ENCODE data around the gene GDPD5. TPM values are rescaled to one million over a fixed set of nuclear protein-coding genes. Genes with fewer than 3 reads are reported as not detected.

The GDPD5 gene
- total and polyA plus RNA-seq, 10 of the 15 experiments (the other 5 are each of a cell fraction or from before 2014, with no cell fraction given), result 0.10 to 30.0 (median 6.7) TPM

GRCh38 chr11:75498556-75499255 lies 27.0 kb downstream of the GDPD5 start:
- RAD21 ChIA-PET (ENCODE audit: unreplicated experiment), result interaction anchor here (0.8 kb wide), 1 partner anchor 33 kb away, joined by 3 read pairs; no protein-coding TSS in a partner anchor
- Histone ChIP-seq H3K79me2 (ENCODE audit: control insufficient read depth, insufficient read depth, low read length) (no peaks in the 10 kb centered on the region), H3K9ac (ENCODE audit: control insufficient read depth, insufficient read depth, low read length) (no peak overlapping the region), H2AFZ (ENCODE audit: control insufficient read depth, low read depth, low read length) (no peak overlapping the region), H3K27me3 (replicated peaks in 1 of 2; ENCODE audit: control insufficient read depth in 2 of 2, insufficient read depth in 2 of 2, low read length in 1 of 2) (no peaks in the 10 kb centered on the region), H3K9me3 (replicated peaks; ENCODE audit: control insufficient read depth, insufficient read depth, low read length) (no peaks in the 10 kb centered on the region), H3K36me3 (ENCODE audit: control insufficient read depth in 2 of 2, insufficient read depth in 2 of 2, low read length in 1 of 2) (no peaks in the 10 kb centered on the region), H3K27ac (ENCODE audit: control insufficient read depth, insufficient read depth) (no peak overlapping the region), H4K20me1 (ENCODE audit: control insufficient read depth, insufficient read depth) (no peaks in the 10 kb centered on the region), H3K4me3 (no peak overlapping the region), H3K4me1 (ENCODE audit: control insufficient read depth, insufficient read depth, low read length) (peaks cover 8% of the 10 kb centered on the region), H3K4me2 (ENCODE audit: control insufficient read depth, insufficient read depth) (no peak overlapping the region)
- DNase-seq (ENCODE audit: low read depth, low spot score) (no peak), FAIRE-seq (no peak), ATAC-seq (peak; percentile 65)
- SMC1A ChIA-PET (ENCODE audit: uncharacterized antibody, unreplicated experiment), result interaction anchor here (0.6 to 1.1 kb wide), 2 partner anchors 10 to 588 kb away, joined by 3 read pairs; no protein-coding TSS in a partner anchor
- intact Hi-C loops (cut with micrococcal nuclease; ENCODE audit: unreplicated experiment), result no loop called here
- BruUV-seq (replicated peaks), result no TSS peak
- in situ Hi-C loops (cut with MboI), result no loop called here
- CTCF ChIA-PET, result interaction anchor here (0.5 to 1.7 kb wide), 5 partner anchors 22 to 34 kb away, joined by 3 to 5 read pairs (median 3); partner anchors contain the start of gene GDPD5
- 77% methylated on average over 4 of the region's 4 CpGs for WGBS (ENCODE audit: insufficient coverage, insufficient replicate concordance, low lambda C conversion rate, missing lambda C conversion rate)
- POLR2A ChIA-PET, result interaction anchor here (0.5 kb wide), 1 partner anchor 419 kb away, joined by 5 read pairs; no protein-coding TSS in a partner anchor
- TF ChIP-seq STAT3 (IDR thresholded peaks at IDR 0.05; ENCODE audit: low read depth, low read length) (no peak), BACH1 (IDR thresholded peaks at IDR 0.05; ENCODE audit: borderline replicate concordance) (no peak), NBN (IDR thresholded peaks at IDR 0.05) (no peak), HCFC1 (IDR thresholded peaks at IDR 0.05; ENCODE audit: low read length) (no peak), ZBED1 (IDR thresholded peaks at IDR 0.05; ENCODE audit: borderline replicate concordance) (no peak), YBX1 (IDR thresholded peaks at IDR 0.05) (no peak), ZBTB11 (CRISPR knock-in tag; IDR thresholded peaks at IDR 0.05) (no peak), MYB (IDR thresholded peaks at IDR 0.05; ENCODE audit: borderline replicate concordance, low read depth, low read length) (no peak), HDAC2 (IDR thresholded peaks at IDR 0.05) (no peak), MLLT1 (IDR thresholded peaks at IDR 0.05) (no peak), ZNF207 (IDR thresholded peaks at IDR 0.05; ENCODE audit: borderline replicate concordance) (no peak), DPF2 (IDR thresholded peaks at IDR 0.05) (no peak), JUNB (IDR thresholded peaks at IDR 0.05) (no peak), CBX5 (IDR thresholded peaks at IDR 0.05; ENCODE audit: low read depth) (no peak), KLF5 (IDR thresholded peaks at IDR 0.05; ENCODE audit: partially characterized antibody) (no peak), ZNF24 (IDR thresholded peaks at IDR 0.05) (no peak), NR2C2 (IDR thresholded peaks at IDR 0.05; ENCODE audit: borderline replicate concordance, control insufficient read depth, insufficient read length, low read depth) (no peak), CBFB (IDR thresholded peaks at IDR 0.05; ENCODE audit: low read depth) (no peak)
